Astrocyte (in vitro differentiated cells and primary cell): ENCODE measurements around the gene WDR86.

Experiments
- EZH2 ChIP-seq: IDR thresholded peaks from 2 replicates; pipeline ENCODE4 v1.6.1; 2012; ENCODE audit warnings: mild to moderate bottlenecking, low read length, inconsistent platforms; ENCODE audit not compliant: insufficient read depth
- TF ChIP-seq, protein P1 (sequence below): IDR thresholded peaks from 2 replicates; pipeline ENCODE4 v1.5.1; 2011; ENCODE audit warnings: low read depth, mild to moderate bottlenecking, inconsistent platforms, low read length, moderate library complexity; ENCODE audit not compliant: insufficient read depth

DNA sequence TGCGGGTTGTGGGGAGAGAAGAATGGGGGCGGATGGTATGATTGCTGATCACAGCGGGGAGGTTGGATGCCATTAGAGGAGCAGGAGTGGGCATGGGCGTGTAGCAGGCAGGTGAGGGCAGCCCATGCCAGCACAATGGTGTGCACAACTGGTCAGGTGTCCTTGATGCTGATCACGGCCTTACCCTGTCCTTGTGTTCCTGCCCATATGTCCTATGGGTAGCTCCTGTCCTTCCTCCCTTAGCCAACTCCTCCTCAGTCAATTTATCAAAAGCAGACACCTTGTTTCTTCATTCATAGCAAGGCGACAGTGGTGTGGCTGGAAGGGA, 30.7 kb downstream of the WDR86 start:
- TF ChIP-seq, protein P1, sequence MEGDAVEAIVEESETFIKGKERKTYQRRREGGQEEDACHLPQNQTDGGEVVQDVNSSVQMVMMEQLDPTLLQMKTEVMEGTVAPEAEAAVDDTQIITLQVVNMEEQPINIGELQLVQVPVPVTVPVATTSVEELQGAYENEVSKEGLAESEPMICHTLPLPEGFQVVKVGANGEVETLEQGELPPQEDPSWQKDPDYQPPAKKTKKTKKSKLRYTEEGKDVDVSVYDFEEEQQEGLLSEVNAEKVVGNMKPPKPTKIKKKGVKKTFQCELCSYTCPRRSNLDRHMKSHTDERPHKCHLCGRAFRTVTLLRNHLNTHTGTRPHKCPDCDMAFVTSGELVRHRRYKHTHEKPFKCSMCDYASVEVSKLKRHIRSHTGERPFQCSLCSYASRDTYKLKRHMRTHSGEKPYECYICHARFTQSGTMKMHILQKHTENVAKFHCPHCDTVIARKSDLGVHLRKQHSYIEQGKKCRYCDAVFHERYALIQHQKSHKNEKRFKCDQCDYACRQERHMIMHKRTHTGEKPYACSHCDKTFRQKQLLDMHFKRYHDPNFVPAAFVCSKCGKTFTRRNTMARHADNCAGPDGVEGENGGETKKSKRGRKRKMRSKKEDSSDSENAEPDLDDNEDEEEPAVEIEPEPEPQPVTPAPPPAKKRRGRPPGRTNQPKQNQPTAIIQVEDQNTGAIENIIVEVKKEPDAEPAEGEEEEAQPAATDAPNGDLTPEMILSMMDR: no peak
- no peak for TF ChIP-seq EZH2
